CD4-positive, alpha-beta T cell treated with Interferon alpha-2 for 1 hour (primary cell): ENCODE measurements around the gene COL4A3.

Experiments used
- DNase-seq, 2 donors: peaks; one replicate each; pipeline ENCODE4 v3.0.0-alpha.2; 2020 to 2022

The COL4A3 gene

GRCh38 chr2:227348324-227348723 lies 183.9 kb downstream of the COL4A3 start:
- no peak for DNase-seq

- no peak for DNase-seq
Measured at GRCh38 chr2:227349989-227350612, 185.7 kb downstream of the COL4A3 start.

- no peak for DNase-seq
Measured at GRCh38 chr2:227351639-227352038, 187.2 kb downstream of the COL4A3 start.

GRCh38 chr2:227360351-227360750 lies 195.9 kb downstream of the COL4A3 start:
- DNase-seq, result no peak

- peak in 1 of 2 donors; percentile 23 for DNase-seq
Measured at GRCh38 chr2:227363756-227364155, 199.3 kb downstream of the COL4A3 start.
